ENCODE results near the gene SLC6A7.

Gene SLC6A7

DNA sequence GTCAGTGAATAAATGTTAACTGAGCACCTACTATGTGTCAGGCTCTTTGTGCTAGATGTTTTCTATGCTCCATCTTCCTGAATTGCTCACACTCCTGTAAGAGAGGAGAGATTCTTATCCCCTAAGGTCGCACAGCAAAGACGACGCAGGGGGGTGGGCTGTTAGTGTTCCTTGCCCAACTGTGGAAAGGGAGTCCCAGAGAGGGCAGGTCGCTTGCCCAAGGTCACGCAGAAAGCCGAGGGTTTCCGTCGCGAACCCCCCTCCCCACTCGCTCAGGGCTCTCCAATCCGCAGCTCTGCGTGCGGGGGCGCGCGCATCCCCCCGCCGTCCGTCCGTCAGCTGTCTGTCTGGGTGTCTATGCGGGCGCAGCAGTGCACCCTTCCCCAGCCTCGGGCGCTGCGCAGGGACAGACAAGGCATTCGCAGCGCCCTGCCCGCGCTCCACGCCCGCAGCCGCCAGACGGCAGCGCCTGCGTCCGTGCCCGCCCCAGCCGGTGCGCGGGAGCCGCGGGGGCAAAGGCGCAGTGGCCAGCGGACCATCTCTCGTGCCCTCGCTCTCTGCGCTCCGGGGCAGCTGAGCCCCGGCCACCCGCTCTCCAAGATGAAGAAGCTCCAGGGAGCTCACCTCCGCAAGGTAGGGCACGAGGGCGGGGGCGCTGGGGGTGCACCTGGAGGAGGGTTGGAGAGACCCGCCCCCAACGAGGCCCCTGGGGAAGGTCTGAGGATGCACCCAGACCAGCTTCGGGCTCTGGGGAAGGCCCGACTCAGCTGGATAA, at the start of gene SLC6A7:
TSS of gene SLC6A7 (plus strand) at position 335 of the 775 bp plus-strand sequence. CDS start at position 601, 266 bp downstream.
- no peak for DNase-seq (ENCODE audit: low read depth in 3 of 3, low spot score in 1 of 3)

DNA sequence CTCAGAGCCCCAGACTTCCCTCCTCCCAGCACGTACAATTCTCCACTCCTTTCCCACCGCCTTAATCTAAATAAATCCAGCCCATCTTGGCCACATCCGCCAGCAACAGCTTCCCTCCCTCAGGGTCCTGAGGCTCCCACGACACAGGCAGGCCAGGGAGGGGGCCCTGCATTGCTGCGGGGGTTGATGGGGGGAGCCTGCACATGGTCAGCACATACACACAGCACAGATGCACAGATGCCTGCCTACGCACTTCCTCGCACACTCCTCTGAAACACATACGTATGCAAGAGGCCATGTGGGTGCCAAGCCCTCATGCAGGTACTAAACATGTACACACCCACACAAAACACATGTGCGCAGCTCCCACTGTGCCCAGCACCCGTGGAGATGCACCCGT, 49.0 kb upstream of the SLC6A7 start:
- DNase-seq (ENCODE audit: low read depth in 3 of 3, low spot score in 1 of 3): no peak

DNA sequence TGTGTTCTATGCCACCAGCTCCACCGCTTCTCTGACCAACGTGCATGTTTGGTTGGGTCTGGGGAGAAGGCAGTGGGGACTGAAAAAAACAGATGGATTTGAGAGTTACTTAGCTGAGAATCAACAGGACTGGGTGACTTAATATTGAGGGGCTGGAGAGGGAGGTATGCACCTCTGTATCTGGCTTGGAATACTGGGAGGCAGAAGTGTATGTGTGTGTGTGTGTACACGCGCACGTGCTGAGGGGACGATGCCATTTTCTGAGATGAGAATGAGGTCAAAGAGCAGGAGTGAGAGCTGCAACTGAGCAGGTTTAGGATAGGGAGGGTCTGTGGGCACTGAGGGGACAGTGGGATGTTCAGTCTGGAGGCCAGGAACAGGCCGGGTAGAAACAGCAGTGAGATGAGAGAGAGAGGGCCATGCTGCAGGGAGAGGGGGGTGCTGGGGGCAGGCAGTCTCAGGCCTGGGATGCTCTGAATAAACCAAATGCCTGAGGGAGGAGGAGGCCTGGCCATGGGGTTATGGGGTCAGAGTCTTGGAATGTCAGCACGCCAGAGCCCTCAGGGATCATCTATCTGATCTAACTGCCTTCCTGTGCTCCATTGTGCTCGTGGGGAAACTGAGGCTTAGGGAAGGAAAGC, 48.2 kb upstream of the SLC6A7 start:
- DNase-seq (ENCODE audit: low read depth in 3 of 3, low spot score in 1 of 3): no peak

DNA sequence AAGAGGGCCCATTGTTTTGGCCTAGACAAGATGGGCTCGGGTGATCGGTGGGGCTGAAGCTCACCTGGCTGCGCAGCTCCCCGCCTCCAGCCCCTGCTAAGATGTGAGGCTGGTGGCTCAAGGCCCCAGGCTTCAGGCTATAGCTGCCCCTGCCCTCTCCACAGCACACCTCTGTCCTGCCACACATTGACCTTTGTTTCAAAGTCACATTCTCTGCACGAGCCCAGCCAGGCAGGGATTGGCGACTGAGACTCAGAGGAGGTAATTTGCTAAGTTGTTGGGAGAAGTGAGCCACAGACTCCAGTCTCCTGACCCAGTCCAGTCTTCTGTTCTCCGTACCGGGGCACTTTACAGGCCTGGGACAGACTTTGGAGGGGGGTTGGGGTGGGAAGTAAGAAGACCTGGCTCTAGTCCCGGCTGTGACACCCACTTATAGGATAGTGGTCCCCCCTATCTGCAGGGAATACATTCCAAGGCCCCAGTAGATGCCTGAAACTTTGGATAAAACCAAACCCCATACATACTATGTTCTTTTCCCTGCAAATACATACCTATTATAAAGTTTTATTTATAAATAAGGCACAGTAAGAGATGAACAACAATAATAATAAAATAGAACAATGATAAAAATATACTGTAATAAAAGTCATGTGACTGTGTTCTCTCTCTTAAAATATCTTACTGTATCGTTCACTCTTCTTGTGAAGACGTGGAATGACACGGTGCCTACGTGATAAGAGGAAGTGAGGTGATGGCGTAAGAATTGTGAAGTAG, 47.5 kb upstream of the SLC6A7 start:
- no peak for DNase-seq (ENCODE audit: low read depth in 3 of 3, low spot score in 1 of 3)

DNA sequence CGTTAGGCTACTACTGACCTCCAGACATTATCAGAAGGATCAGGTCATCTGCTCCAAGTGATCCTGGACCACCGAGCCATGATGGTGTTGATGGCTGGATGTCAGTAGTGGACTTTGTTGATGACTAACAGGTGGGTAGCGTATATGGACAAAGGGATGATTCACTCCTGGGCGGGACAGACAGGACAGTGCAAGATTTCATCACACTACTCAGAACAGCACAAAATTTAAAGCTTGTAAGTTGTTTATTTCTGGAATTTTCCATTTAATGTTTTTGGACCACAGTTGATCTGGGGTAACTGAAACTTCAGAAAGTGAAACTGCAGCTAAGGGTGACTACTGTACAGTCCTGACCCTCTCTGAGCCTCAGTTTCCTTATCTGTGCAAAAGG, 46.9 kb upstream of the SLC6A7 start:
- no peak for DNase-seq (ENCODE audit: low read depth in 3 of 3, low spot score in 1 of 3)

DNA sequence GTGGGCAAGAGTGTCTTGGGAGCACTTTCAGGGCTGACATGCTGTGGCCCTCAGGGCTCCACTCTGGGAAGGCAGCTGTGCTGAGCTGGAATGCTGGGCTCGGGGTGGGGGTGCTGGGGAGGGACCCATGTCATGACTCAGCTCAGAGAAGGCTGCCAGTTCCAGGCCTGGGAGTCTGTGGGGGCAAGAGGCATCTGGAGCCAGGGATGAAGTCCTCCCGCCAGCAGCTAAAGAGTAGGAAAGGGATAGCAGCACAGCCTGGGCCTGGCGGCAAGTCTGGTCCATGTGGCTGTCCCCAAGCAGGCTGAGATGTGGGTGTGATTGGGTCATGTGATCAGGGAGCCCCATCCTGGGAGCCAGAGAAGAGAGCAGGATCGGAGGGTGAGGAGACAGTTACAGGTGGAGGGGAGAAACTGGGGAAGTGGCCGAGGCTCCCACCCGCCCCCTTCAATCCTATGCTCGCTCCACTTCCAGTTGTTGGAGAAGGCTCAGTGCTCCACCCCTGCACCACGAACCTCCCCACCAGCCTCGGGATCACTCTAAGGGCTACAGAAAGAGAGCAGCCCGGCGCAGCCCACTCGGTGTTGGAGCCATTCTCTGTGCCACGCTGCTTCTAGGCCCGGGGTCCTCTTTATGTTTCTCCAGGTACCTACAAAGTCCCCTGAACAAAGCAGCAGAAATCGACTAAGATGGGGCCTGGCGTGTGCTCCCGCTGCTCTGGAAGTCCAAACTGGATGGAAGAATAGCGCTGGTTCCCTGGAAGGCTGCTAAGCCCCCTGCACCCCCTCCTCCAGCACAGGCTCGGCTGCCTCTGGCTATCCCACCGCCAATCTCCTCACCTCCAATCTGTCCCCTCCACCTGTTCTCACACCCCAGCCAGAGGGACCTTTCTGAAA, 46.3 kb upstream of the SLC6A7 start:
- no peak for DNase-seq (ENCODE audit: low read depth in 3 of 3, low spot score in 1 of 3)

DNA sequence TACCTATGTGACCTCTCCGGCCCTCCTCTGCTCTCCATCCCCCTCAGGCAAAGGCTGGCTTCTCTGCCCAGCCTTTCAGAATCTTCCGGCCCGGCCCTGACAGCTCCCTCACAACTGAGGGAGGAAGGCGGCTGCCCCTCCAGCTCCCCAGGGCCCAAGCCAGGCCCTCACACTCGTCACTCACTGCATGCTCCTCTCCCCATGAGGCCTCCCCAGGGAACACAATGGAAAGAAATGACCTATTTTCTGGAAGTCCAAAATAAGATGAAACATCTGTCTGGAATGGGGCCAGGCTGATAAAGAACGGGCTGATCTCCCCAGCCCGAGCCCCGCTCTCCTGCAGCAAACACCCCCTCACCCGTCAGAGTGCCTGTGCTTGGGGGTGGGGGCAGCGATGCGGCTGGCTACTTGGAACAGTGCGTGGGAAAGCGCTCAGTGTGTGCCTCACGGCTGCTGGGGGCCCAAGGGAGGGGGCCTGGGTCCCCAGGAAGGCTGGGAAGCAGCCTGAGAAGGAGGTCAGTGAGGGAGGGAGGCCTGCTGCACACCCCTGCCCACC, 45.5 kb upstream of the SLC6A7 start:
- DNase-seq (ENCODE audit: low read depth in 3 of 3, low spot score in 1 of 3): no peak

DNA sequence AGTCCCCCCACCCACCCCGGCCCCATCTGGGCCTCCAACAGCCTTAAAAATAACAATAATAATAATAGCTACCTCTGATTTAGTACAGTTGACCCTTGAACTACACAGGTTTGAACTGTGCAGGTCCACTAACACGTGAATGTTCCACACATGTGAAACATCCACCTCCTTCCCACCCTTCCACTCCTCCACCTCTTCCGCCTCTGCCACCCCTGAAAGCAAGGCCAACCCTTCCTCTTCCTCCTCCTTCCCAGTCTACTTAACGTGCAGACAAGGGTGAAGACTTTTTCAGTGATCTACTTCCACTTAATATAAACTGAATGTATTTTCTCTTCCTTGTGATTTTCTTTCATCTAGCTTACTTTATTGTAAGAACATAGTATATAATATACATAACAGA, 45.0 kb upstream of the SLC6A7 start:
- DNase-seq (ENCODE audit: low read depth in 3 of 3, low spot score in 1 of 3): no peak

DNA sequence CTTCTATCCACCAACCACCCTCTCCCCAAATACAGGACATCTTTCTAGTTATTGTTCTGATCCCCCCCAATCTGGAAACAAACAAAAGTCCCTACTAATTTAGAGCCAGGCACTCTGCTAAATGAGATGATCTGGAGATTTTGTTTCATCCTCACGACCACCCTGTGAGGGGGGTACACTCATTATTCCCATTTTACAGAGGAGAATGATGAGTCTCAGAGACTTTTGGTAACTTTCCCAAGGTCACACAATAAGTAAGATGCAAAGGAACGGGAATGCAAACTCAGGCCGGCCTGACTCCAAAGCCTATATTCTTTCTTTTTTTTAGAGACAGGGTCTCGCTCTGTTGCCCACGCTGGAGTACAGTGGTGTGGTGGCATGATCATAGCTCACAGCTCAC, 43.6 kb upstream of the SLC6A7 start:
- DNase-seq (ENCODE audit: low read depth in 3 of 3, low spot score in 1 of 3): no peak

DNA sequence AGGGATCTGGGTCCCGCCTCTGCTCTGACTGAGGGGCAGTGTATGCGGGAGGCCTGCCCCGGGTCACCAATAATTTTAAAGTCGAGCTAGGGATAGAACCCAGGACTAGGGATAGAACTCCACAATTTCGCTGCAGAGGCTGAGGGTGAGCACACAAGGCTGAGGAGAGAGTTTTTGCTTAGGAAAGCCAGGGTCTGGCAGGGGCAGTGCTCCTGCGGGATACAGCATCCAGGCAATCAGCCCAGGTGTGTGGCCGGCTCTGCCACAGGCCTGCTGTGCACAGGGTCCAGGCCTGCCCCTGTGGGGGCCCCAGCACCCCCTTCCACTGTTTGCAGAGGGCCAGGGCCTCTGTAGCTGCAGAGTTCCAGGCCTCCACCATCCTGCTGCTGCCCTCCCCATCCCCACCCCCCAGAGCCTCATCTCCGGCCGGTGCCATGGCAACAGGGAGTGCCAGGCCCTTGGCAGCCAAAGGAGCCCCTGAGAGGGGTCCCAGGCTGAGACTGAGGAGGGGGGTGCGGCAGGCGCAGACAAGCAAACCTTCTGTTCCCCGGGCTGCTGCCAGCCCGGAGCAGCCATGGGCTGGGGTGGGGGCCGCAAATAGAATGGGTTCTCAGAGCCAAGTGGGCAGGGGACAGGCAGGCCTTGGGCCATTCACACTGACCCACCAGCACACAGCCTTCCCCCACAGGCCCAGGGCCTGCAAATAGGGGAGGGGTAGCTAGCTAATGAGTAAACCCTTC, 42.8 kb upstream of the SLC6A7 start:
- DNase-seq (ENCODE audit: low read depth in 3 of 3, low spot score in 1 of 3): no peak

DNA sequence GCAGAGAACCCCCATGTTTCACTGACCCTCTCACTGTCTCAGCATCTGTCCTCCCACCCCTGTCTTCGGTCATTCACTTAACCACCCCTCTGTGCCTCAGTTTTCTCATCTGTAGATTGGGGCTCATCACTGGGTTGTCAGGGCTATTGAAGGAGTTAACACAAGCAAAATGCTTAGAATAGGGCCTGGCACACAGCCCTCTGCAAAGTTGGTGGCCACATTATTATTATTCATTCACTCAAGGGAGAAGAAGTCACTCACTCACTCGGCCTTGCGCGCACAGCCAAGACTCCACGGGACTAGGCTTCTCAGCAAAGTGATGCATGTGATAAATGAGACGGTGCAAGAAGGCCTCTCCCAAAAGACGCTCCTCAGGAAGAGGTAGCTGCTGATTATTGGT, 42.2 kb upstream of the SLC6A7 start:
- DNase-seq (ENCODE audit: low read depth in 3 of 3, low spot score in 1 of 3): no peak

DNA sequence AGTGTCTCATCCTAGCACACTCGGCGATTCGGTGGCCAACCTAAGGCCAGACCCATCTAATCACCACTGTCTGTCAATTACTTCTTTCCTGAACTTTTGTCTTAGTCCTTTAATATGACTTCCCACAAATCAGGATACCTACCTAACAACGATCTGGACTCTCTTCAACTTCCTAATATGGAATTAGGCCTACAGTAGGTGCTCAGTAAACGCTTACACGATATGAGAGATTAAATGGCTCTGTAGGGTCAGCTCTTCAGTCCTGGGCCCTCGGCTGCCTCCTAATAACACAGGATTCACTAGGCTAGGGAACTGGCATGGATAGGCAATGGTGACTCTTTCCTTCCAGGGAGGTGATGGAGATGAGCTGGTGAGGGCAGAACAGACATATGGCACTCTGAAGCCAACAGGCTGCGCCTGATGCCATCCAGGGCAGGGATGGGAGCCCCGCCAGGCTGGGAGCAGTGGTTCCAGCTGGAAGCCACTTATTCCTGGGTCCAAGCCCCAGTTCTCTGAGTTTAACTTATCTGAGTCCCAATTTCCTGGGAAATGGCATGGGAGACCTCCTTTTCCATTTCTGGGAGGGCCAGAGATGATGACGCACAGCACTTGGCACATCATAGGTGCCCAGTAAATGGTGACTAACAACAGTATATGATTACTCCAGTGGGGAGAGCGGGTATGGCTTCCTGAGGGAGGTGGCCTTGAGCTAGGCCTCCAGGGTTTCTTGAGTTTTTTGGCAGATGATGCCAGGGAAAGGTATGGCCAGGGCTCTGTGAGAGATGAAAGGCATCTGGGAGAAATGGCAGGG, 41.5 kb upstream of the SLC6A7 start:
- DNase-seq (ENCODE audit: low read depth in 3 of 3, low spot score in 1 of 3): no peak

DNA sequence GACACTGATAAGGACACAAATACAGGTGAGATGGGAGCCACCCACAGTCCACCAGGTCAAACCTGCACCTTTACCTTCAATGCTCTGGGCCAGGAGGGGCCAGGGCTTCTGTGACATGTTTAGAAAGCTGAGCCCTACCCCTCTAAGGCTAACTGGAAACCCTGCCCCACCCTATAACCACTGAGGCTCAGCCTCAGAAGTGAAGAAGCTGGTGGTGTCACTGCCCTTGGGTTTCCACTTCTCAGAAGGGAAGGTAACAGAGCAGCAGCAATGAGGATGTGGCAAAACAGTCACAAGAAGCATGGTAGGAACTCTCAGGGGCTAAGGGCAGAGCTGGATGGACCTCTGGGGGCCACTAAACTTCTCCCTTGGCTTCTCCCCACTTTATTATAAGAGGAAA, 40.2 kb upstream of the SLC6A7 start:
- DNase-seq (ENCODE audit: low read depth in 3 of 3, low spot score in 1 of 3): no peak

DNA sequence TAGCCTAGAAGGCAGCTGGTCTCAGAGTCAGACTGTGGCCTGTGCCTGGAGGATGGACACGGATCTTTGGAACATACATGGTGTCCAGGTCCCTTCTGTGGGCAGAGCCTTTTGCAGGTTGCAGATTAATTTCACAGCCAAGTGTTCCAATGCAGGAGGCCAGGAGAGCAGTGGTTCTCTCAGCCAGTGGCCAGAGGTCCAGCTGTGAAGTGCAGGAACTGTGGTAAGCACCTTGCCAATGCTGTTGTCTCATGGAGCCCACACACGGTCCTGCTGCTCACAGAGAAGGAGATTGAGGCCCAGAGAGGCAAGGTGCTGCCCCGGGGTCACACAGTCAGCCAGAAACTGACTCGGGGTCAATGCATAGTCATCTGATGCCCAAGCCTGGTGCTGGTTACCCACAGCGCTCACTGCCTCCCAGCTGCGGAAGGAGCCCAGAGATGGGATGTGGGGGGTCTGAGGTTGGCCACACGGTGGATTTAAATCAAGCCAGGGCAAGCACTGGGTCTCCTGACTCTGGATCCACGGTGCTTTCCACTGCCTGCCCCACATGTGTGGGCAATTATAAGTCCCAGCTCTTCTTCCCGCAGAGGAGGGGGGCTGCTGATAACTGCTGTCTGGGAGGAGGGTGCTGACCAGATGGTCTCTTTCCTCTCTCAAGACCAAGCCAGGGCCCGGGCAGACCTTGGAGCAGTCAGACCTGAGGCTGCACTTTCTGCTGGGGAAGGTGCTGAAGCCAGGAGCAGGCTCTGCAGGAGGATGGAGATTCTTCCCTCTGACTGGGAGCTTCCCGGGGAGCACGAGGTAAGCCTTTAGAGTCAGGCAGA, 37.0 kb upstream of the SLC6A7 start:
- no peak for DNase-seq (ENCODE audit: low read depth in 3 of 3, low spot score in 1 of 3)

DNA sequence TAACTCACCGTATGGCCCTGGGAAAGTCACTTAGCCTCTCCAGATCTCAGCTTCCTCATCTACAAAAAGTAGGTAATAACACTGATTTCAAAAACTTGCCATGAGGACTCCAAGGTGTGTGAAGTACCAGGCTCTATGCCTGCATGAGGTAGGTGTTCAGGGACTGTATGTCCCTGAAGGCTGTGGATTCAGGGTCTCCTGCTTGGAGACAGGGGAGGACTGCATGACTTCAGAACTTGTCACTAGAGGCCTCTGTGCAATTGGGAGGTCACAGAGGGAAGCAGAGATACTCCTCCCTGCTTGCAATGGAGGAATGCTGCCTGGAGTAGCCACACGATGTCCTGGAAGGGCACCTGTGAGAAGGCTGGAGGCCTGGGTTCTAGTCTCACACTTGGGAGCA, 36.4 kb upstream of the SLC6A7 start:
- no peak for DNase-seq (ENCODE audit: low read depth in 3 of 3, low spot score in 1 of 3)

DNA sequence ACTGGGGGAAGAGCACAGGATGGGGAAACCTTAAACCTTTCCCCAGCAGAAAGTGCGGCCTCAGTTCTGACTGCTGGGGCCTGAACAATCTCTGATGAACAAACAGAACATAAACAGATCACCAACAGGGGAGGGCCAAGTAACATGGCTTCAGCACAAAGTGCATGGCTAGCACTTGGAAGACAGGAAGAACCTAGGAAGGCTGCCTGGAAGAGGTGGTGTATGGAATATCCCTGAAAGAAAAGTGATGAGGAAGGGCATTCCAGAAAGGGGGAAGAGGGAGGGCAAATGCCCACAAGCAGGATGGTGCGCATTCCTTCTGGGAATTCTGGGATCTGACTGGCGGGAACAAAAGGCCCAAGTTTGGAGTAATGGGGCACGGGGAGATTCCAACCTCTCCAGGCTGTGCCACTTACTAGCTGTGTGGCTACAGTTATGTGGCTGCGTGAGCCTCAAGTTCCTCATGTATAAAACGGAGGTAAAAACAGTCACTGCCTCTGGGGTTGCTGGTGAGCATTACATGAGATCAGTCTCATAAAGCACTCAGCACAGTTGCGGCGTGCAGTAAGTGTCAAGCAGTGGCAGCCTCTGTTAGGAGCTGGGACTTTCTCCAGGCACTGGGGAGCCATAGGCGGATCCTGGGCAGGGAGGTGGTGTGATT, 35.8 kb upstream of the SLC6A7 start:
- no peak for DNase-seq (ENCODE audit: low read depth in 3 of 3, low spot score in 1 of 3)

DNA sequence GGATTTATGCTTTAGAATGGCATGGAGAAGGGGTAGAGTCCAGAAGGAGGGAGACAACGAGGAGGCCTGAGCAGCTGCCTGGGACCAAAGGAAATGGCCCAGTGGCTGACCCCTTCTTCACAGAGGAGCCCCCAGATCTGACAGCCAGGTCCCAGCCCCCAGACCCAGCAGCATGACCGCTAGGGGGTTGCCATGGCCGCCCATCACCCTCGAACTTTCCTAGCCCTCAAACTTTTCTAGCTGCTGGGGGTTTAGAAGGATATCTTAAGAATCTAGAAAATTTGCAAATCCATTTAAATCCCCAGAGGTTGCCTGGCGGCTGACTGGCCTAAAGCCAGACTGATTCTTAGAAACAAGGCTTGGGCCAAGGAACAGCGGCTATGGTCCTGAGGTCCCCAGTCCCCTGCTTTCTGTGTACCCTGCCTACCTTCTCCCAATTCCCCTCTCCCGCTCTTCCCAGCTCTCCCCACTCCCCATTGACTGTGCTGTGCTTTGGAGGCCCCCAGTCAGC, 35.2 kb upstream of the SLC6A7 start:
- no peak for DNase-seq (ENCODE audit: low read depth in 3 of 3, low spot score in 1 of 3)

Data from stimulated activated CD4-positive, alpha-beta T cell treated with anti-CD3 and anti-CD28 coated beads, TNF-alpha, amount 100 ng/mL, for 1 hour (primary cell).